NCI-H2107 treated with DMSO at 0.1 percent for 48 hours (cell line): ENCODE data around the gene KCNK6.

Experiments
- DNase-seq: peaks from one replicate; lab custom pipeline; 2025; ENCODE audit not compliant: unreplicated experiment; lab: John Stamatoyannopoulos, UW

The KCNK6 gene

DNA sequence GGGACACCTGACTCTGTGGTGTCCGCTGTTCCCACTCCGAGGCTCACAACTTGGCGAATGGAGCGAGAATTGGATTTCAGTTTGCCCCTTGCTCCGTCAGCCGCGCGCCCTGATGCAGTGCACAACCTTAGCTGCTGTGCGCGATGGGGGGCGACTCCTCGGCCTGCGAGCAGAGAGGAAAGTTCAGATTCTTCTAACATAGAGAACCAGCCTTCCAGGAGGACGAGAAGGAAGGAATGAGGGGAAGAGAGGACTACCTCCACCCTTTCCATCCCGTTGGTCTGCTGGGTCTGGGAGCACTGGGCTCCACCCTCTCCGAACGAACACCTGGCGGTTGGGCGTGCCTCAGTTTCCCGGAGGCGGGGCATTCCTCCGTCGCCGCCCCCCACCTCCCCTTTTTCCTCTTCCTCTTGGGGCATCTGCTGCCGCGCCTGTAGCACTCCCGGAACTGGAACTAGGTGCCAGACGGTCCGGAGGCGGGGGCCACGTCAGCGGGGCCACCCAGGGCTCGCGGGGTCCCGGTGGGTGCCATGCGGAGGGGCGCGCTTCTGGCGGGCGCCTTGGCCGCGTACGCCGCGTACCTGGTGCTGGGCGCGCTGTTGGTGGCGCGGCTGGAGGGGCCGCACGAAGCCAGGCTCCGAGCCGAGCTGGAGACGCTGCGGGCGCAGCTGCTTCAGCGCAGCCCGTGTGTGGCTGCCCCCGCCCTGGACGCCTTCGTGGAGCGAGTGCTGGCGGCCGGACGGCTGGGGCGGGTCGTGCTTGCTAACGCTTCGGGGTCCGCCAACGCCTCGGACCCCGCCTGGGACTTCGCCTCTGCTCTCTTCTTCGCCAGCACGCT is at the start of gene KCNK6:
Gene KCNK6, plus strand, starts transcription at position 425 of the 838 bp plus-strand sequence. Its CDS starts 106 bp downstream, at position 531.
- no peak for DNase-seq

DNA sequence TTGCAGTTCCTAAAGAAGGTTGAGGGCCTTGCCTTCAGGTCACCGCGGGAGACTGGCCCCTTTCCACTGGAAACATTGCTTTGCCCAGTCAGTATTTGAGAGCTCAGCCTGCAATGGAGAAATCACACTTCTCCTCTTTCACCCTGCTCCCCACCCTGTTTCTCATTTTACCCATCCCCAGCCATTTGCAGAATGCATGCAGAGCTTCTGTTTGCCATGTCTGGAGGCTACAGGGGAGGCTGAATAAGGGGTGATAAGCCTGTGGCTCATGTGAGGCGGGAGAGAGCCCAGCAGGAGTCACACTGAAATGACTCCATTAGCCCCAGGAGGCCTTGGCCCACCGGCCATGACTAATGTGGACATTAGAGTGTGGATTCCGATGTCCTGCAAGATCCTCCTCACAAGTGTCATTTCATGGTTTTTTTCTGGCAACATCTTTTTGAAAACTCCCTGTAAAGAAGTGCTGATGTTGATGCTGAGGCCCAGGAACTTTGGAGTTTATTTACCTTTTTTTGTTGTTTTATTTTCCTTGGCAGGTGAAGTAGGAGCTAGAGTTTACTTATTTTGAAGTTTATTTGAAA is 49.0 kb upstream of the KCNK6 start:
- DNase-seq: no peak

DNA sequence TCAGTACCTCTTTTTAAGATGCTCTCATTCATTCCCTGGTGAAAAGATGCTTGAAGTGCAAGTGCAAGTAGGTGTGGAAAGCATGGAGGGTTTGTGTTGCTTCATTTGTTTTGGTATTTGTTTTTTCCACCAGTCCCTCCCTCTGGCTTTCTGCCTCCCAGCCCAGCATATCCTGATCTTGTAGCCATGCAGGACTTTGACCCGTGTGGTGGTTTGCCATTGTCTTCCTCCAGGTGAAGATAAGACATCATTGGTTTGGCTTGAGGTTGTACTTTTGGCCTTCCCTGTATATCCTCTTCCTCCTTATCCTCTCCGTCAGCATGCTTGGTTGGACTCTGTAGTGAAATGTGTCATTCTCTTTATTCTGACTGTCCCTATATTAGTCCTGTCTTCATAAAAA is 46.1 kb upstream of the KCNK6 start:
- no peak for DNase-seq

DNA sequence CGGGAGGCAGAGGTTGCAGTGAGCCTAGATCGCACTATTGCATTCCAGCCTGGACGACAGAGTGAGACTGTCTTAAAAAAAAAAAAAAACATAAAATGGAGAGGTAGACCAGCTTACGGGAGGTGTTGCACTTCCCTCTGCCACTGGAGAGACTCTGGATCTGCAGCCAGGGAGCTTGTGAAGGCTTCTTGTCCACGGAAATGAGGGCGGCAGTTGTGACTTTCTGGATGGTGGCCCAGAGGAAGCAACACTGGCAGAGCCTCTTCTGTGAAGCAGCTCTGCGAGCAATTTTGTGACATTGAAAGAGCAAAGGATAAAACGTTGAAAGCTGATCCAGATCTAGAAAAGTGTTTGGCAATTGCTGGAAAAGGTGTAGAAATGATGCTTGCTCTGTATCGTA is 44.9 kb upstream of the KCNK6 start:
- DNase-seq: no peak

DNA sequence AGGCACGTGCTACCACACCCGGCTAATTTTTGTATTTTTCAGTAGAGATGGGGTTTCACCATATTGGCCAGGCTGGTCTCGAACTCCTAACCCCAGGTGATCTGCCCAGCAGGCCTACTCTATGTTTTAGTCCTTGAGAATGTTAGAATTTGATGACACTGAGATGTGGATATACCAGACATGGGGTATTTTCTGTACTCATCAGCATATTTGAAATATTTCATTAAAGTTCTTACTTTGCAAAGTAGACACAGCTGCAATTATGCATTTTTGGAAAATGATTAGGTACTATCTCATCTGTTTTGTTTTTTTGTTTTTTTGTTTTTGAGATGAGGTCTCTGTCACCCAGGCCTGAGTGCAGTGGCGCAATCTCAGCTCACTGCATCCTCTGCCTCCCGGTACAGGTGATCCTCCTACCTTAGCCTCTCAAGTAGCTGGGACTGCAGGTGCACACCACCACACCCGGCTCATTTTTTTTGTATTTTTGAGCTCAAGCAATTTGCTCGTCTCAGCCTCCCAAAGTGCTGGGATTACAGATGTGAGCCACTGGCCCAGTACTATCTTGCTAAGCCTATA is 42.6 kb upstream of the KCNK6 start:
- DNase-seq: no peak

DNA sequence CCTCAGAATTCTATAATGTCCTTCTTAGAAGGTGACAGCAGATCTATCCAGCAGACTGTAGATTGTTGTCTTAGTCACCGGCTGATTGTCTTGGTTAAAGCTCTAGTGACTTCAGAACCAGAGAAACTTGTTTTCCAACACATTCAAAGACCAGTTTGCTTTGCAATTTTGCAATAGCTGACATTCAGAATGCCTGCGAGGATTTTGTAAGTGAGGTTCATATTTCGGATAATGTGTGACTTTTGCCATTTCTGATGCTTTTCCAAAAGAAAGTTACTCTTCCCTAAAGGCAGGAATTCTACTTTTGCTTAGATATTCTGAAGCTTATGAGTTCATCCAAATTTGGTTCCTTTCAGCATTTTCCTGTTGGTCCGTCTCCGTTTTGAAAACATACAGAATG is 42.1 kb upstream of the KCNK6 start:
- no peak for DNase-seq

DNA sequence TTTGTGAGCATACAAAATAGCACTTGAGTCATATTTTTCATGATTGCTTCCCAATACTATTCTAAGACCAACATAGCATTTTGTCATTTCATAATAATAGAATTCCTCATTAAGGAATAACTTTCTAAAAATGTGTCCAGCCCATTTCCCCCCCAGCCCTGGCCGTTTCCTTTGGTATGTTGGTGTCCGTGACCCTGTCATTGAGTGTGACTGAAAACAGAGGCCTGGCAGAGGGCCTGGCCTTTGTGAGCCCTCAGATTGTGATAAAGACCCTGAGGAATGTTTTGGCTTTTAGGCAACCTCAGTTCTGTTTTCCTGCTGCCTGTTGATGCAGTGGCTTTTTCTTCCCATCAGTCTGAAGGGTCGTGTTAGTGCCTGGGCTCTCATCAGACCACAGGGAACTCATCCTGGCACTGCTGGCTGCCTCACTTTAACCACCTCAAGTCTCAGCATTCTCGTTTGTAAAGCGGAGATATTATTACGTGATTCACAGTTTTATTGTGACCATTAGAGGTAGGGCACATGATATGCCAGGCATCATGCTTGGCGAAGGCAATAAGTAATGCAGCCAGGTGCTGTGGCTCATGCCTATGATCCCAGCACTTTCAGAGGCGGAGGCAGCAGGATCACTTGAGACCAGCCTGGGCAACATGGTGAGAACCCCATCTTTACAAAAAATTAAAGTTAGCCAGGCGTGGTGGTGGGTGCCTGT is 41.5 kb upstream of the KCNK6 start:
- DNase-seq: no peak

DNA sequence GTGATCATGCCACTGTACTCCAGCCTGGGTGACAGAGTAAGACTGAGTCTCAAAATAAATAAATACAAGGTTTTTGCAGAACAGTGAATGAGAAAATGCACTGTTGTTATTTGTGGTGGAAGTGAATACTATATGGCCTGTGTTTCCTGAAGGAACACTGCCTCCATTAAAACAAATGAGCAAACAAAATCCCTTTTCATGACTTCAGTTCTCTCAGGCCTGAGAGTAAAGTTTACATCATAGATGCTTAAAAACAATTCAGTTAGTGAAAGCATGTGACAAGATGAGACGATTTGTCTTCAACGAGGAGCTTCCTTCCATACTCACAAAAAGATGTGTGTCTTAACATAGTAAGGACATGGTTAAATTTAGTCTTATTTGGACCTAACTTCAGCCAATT is 40.9 kb upstream of the KCNK6 start:
- DNase-seq: no peak

DNA sequence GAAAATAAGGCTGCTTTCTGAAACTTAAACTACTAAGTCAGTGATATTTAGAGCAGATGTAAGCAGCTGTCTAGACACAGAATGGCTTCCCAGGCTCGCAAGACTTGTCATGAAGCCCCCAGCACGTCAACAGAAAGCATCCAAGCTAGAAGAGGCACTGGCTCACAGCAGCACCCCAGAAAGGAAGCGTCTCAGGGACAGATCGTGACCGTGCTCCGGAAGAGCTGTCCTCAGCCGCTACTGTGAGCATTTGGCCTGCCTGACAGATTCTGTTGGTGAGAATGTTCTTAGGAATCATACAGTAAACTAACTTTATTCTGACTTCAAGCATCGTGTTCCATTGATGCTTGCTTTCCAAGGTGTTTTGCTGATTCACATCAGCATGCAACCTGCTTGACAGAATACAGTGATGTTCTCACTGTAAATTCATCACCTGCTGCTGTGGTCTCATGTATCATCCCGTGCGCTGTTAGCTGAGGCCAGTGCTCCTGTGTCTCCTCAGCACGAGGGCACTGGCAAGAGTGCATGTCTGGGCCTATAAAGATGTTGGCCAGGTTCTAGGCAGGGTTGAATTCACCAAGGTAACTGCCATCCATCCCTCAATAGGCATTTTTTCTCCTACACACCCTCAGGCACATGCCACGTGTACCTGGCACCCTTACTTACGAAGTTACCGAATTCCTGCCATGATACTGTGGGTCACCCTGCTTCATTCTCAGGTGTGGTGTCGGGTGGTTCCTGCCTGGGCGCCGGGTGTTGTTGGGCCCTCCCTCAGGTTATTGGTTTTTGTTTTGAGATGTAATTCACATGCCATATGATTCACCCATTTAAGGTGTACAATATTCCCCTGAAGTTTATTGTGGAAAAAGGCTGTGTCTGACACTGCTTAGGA is 39.4 kb upstream of the KCNK6 start:
- DNase-seq: no peak

DNA sequence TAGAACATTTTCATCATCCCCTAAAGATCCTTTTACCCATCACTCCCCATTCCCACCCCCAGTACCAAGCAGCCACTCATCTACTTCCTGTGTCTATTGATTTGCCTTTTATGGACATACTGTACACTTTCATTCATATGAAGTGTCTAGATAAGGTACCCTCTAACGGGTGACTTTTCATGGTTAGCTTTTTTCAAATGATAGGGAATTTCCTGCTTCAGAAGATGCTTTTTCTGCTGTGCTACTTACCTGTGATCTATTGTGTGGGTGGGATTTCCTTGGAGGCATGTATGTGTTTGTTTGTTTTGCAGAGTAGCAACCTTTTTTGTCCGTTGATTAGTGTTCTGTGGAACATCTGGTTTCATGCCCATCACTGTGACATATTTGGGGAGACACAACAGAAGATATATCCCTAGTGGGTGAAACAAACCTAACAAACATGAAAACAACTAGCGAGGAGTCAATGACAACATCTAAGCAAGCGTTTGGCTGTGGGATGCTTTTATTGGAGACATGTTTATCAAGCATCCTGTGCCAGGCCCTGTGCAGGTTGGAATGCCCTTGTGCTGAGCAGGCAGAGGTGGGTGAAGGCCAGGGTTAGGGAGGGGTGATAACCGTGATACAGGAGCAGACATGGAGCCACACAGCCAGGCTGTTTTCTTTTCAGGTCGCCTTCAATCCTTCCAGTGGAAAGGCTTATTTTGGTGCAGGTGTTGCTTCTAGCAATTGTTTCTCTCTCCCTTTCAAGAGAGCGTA is 37.7 kb upstream of the KCNK6 start:
- no peak for DNase-seq

DNA sequence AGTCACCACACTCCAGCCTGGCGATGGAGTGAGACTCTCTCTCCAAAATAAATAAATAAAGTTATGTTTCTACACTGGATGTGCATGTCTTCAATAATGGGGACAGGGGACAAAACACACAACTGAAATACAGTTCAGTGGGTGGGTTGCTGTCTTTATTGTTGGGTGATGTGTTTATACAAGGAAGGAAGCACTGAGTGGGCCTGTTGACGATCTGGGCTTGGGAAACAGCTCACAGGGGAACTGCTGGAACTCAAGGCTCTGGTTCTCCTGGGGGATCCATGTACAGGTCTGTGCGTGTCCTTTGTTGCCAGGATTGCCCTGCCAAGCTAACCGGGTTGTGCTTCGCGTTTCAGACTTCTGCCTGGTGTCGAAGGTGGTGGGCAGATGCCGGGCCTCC is 36.4 kb upstream of the KCNK6 start:
- DNase-seq: no peak

DNA sequence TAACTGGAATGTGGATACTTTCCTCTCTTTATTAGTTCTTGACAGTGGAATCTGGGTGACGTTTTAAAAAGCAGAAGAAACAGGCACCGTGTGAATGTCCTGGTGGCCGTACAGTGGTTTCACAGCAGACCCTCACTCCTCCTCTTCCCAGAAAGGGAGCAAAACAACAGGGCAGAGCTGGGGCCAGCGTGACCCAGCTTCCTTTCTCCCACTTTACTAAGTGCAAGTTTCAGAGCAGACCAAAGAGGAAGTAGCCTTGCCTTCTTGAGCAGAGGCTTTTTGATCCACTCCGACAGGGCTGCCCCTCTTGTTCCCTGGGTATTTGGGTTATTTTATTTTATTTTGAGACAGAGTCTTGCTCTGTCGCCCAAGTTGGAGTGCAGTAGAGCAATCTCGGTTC is 35.2 kb upstream of the KCNK6 start:
- no peak for DNase-seq

DNA sequence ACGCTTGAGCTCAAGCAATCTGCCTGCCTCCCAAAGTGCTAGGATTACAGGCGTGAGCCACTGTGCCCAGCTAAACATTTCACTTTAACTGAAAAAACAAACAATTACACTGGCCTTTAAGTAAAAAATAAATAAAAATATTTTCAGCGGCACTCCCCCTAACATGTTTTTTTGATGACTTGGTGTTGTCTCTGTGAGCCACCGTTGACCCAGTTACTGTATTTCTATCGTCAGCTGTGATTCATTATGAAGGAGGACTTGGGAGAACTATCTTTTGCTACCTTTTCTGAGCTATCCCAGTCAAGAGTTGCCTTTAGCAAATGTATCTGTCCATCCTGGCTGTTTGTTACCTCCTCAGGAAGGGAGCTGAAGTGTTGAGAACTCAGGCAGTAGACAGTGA is 34.1 kb upstream of the KCNK6 start:
- no peak for DNase-seq

DNA sequence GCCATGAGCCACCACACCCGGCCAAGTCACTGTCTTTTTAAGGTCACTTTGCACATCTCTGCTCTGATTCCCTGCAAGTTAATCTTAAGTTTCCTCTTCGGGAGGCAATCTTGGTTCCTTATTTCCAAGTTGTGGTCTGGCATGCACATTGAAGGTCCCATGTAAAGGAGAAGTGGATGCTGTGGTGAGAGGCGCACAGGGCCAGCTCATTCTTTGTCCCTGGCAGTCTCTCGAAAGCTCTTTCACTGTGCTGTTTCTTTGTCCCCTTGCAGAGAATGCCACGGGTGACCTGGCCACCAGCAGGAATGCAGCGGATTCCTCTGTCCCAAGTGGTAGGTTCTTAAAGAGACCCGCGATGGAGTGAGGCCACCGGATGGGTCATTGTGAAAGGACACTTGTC is 32.0 kb upstream of the KCNK6 start:
- DNase-seq: no peak

DNA sequence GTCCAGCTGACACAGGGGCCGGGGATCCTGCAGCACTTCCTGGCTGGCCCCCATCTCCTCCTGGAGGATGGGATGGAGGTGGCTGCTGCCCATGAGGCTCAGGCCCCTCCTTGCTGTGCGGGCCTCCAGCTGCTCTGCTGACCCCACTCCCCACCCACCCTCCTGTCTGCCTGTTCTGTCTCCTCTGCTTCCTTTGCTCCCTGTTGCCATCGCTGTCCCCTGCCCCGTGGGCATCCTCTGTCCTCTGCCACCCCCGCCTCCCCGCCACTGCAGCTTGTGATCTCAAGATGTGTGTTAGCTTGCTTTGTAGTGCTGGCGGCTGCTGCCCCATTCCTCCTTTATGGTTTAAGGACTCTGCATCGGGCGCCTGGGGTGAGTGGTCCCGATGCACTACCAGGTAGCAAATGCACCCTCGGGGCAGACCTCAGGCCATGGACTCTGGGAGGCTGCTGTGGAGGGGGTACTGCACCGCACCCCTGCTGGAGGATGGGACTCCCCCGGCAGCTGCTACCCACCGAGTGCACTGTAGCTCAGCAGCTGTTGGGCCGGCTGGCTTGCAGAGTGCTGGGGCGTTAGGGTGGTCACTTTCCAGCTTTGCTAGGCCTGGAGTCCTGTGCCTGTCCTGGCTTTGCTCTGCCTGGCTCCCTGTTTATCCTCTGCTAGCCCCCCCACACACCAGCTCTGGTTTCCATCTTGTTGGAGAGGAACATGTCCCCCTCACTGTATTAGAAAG is 31.4 kb upstream of the KCNK6 start:
- DNase-seq: no peak

DNA sequence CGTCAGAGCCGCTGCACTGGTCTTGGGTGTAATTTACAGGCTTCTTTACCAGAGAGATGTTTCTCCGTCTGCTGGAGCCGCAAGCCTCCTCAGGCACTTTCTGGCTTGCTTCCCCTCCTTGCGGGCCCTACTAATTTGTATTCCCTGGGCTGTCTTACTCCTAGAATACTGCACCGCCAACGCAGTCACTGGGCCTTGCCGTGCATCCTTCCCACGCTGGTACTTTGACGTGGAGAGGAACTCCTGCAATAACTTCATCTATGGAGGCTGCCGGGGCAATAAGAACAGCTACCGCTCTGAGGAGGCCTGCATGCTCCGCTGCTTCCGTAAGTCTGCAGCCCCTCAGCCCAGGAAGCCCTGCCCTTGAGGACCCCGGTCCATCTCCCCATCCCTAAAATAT is 29.7 kb upstream of the KCNK6 start:
- DNase-seq: no peak

DNA sequence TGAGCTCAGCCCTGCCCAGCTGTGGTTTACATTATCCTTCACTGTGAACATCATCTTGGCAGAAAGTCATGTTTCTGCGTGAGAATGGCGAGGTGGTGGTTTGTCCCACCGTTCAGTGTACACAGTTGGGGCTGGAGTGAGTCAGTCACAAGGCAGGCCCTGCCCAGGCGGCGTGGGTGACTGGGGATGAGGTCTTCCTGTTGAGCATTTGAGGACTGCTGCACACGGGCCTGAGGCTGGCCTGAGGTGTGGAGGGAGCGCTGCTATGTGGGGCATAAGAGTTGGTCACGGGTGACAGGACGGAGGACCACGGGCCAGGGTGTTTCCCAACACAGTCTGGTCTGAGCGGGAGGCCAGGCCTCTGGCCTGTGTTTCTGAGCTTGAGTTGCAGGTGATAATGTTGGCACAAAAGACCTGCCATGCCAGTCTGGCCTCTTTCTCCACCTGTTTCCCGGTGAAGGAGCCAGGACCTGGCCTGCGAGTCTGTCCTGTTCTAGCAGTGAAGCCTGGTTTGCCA is 29.0 kb upstream of the KCNK6 start:
- no peak for DNase-seq

DNA sequence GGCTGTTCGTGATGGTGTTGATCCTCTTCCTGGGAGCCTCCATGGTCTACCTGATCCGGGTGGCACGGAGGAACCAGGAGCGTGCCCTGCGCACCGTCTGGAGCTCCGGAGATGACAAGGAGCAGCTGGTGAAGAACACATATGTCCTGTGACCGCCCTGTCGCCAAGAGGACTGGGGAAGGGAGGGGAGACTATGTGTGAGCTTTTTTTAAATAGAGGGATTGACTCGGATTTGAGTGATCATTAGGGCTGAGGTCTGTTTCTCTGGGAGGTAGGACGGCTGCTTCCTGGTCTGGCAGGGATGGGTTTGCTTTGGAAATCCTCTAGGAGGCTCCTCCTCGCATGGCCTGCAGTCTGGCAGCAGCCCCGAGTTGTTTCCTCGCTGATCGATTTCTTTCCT is 27.8 kb upstream of the KCNK6 start:
- DNase-seq: no peak

DNA sequence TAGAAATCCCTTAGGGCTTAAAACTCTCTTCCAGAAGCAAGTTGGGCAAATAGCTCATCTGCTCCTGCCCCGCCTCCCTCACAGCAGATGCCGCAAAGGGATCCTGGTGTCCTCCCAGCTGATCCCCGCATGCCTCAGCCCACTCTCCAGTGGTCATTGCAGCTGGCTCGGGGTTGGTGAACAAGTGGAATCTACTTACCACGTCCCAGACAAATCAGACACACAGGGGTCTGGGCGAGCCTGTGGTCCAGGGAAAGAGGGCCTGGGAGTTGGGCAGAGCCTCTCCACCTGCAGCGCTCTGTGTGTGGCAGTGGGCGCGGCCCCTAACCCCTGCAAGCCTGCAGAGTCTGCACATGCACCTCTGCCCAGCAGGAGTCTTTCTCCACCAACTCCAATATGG is 26.4 kb upstream of the KCNK6 start:
- DNase-seq: no peak
